Caco-2 (cell line): Measurements from ENCODE around the gene SELPLG. TPM values are rescaled to one million over a fixed set of nuclear protein-coding genes. Genes with fewer than 3 reads are reported as not detected.

ENCODE experiments used
- BruUV-seq: library from RNA; stranded (reverse); fragments of 400-500 nt; replicated peaks from 2 replicates; lab custom pipeline; 2021; lab: Mats Ljungman, UMichigan
- CTCF ChIA-PET: fragments of 300-600 bp; sonication (Branson Sonifier 250); formaldehyde crosslinking; loops from one replicate; lab custom pipeline; 2022; ENCODE audit warnings: antibody characterized with exemption; lab: Charles Lee
- POLR2A ChIA-PET: fragments of 300-600 bp; sonication (Branson Sonifier 250); formaldehyde crosslinking; loops from one replicate; lab custom pipeline; 2022; ENCODE audit warnings: antibody characterized with exemption; lab: Charles Lee
- DNase-seq, 2 experiments: peaks; one replicate each; pipeline versions ENCODE4 v3.0.0 to v3.0.0-alpha.2; 2020 to 2022
- H3K27me3 ChIP-seq: replicated peaks from 2 replicates; pipeline ENCODE4 v1.6.0; 2011; ENCODE audit warnings: low read length; ENCODE audit not compliant: control insufficient read depth, insufficient read depth
- H3K36me3 ChIP-seq: 2 replicates; pipeline ENCODE4 v1.5.1; 2011; ENCODE audit warnings: low read length; ENCODE audit not compliant: control insufficient read depth, insufficient read depth
- H3K4me1 ChIP-seq: fragments of 250-450 bp; sonication (Bioruptor Pico); 2 replicates; pipeline ENCODE4 v1.5.1; 2020; ENCODE audit warnings: mild to moderate bottlenecking
- H3K4me3 ChIP-seq: 2 replicates; pipeline ENCODE4 v1.5.1; 2011; ENCODE audit warnings: low read depth, mild to moderate bottlenecking, control low read depth, low read length
- H3K9me3 ChIP-seq: fragments of 250-450 bp; sonication (Bioruptor Pico); 2 replicates; pipeline ENCODE4 v1.5.1; 2020; ENCODE audit warnings: mild to moderate bottlenecking, moderate library complexity
- H3K27ac Mint-ChIP-seq: one replicate; pipeline ENCODE4 v1.8.0; 2022; ENCODE audit warnings: mixed read lengths; ENCODE audit not compliant: unreplicated experiment
- H3K27me3 Mint-ChIP-seq: one replicate; pipeline ENCODE4 v1.8.0; 2022; ENCODE audit warnings: mixed read lengths; ENCODE audit not compliant: insufficient read depth, unreplicated experiment
- H3K36me3 Mint-ChIP-seq: one replicate; pipeline ENCODE4 v1.8.0; 2022; ENCODE audit warnings: mild to moderate bottlenecking, mixed read lengths; ENCODE audit not compliant: insufficient read depth, unreplicated experiment
- H3K4me1 Mint-ChIP-seq: one replicate; pipeline ENCODE4 v1.8.0; 2022; ENCODE audit warnings: low read depth, mixed read lengths; ENCODE audit not compliant: unreplicated experiment
- H3K4me3 Mint-ChIP-seq: one replicate; pipeline ENCODE4 v1.8.0; 2022; ENCODE audit warnings: mild to moderate bottlenecking, moderate library complexity, mixed read lengths; ENCODE audit not compliant: unreplicated experiment
- H3K9me3 Mint-ChIP-seq: one replicate; pipeline ENCODE4 v1.8.0; 2022; ENCODE audit warnings: mixed read lengths; ENCODE audit not compliant: unreplicated experiment
- CTCF ChIP-seq, 2 experiments: fragments of 200-600 bp in 1 of 2; IDR thresholded peaks; 1 replicate in 1 of 2; 2 replicates in 1 of 2; pipeline versions ENCODE4 v1.5.1 to v1.8.0; 2011 to 2022; ENCODE audit warnings: antibody characterized with exemption in 1 of 2, control low read depth in 1 of 2, inconsistent platforms in 1 of 2, low read depth in 1 of 2, low read length in 1 of 2, mild to moderate bottlenecking in 1 of 2, moderate library complexity in 1 of 2; ENCODE audit not compliant: insufficient read depth in 1 of 2, severe bottlenecking in 1 of 2, unreplicated experiment in 1 of 2
- intact Hi-C: fragments of 100-400 bp; cut with micrococcal nuclease; formaldehyde crosslinking; loops from one replicate; pipeline ENCODE4 v1.10.0; 2022; ENCODE audit not compliant: unreplicated experiment
- total RNA-seq: library from RNA; stranded (reverse); gene quantifications from 2 replicates; pipeline ENCODE4 v1.2.3, GENCODE V29; 2022

Gene SELPLG
- total RNA-seq, 1 experiment from 2014 or later: 0.23 TPM

GRCh38 chr12:108604208-108604941 lies 29.3 kb downstream of the SELPLG start:
- H3K4me1 Mint-ChIP-seq: no peaks in the 10 kb centered on the region
- no peaks in the 10 kb centered on the region for H3K4me1 ChIP-seq
- no peaks in the 10 kb centered on the region for H3K27me3 ChIP-seq
- POLR2A ChIA-PET: no interaction called here
- H3K4me3 Mint-ChIP-seq: no peak overlapping the region
- H3K36me3 Mint-ChIP-seq: no peaks in the 10 kb centered on the region
- intact Hi-C loops: no loop called here
- H3K9me3 ChIP-seq: no peaks in the 10 kb centered on the region
- H3K4me3 ChIP-seq: no peak overlapping the region
- BruUV-seq: no TSS peak
- H3K36me3 ChIP-seq: no peaks in the 10 kb centered on the region
- CTCF ChIA-PET: no interaction called here
- no peak overlapping the region for H3K27ac Mint-ChIP-seq
- no peak for TF ChIP-seq CTCF (IDR thresholded peaks at IDR 0.05; ENCODE audit: insufficient read depth in 1 of 2, low read depth in 1 of 2, low read length in 1 of 2, severe bottlenecking in 1 of 2, unreplicated experiment in 1 of 2)
- peaks cover 6% of the 10 kb centered on the region for H3K27me3 Mint-ChIP-seq
- H3K9me3 Mint-ChIP-seq: no peaks in the 10 kb centered on the region
- DNase-seq: no peak

GRCh38 chr12:108603743-108604142 lies 30.0 kb downstream of the SELPLG start:
- no peak overlapping the region for H3K27ac Mint-ChIP-seq
- H3K4me1 Mint-ChIP-seq: no peaks in the 10 kb centered on the region
- no peak for DNase-seq
- H3K4me3 Mint-ChIP-seq: no peak overlapping the region
- no peaks in the 10 kb centered on the region for H3K36me3 Mint-ChIP-seq
- no TSS peak for BruUV-seq
- no peak for TF ChIP-seq CTCF (IDR thresholded peaks at IDR 0.05; ENCODE audit: insufficient read depth in 1 of 2, low read depth in 1 of 2, low read length in 1 of 2, severe bottlenecking in 1 of 2, unreplicated experiment in 1 of 2)
- ChIA-PET POLR2A (no interaction called here), CTCF (no interaction called here)
- H3K4me1 ChIP-seq: no peaks in the 10 kb centered on the region
- no peaks in the 10 kb centered on the region for H3K27me3 ChIP-seq
- no peaks in the 10 kb centered on the region for H3K9me3 ChIP-seq
- no peak overlapping the region for H3K4me3 ChIP-seq
- H3K9me3 Mint-ChIP-seq: no peaks in the 10 kb centered on the region
- H3K27me3 Mint-ChIP-seq: peaks cover 6% of the 10 kb centered on the region
- no peaks in the 10 kb centered on the region for H3K36me3 ChIP-seq
- intact Hi-C loops: no loop called here

- POLR2A ChIA-PET: no interaction called here
- no peak overlapping the region for H3K4me3 Mint-ChIP-seq
- no TSS peak for BruUV-seq
Observed at GRCh38 chr12:108602976-108603704, 30.6 kb downstream of the SELPLG start.

More at GRCh38 chr12:108602976-108603704, 30.6 kb downstream of the SELPLG start:
- Mint-ChIP-seq H3K4me1 (no peaks in the 10 kb centered on the region), H3K36me3 (no peaks in the 10 kb centered on the region), H3K27me3 (peaks cover 6% of the 10 kb centered on the region), H3K27ac (no peak overlapping the region), H3K9me3 (no peaks in the 10 kb centered on the region)
- intact Hi-C loops: no loop called here
- Histone ChIP-seq H3K36me3 (no peaks in the 10 kb centered on the region), H3K4me1 (no peaks in the 10 kb centered on the region), H3K9me3 (no peaks in the 10 kb centered on the region), H3K27me3 (no peaks in the 10 kb centered on the region), H3K4me3 (no peak overlapping the region)
- CTCF ChIA-PET: interaction anchor here (0.5 kb wide), 1 partner anchor 350 kb away, joined by 7 read pairs; no protein-coding TSS in a partner anchor
- TF ChIP-seq CTCF (IDR thresholded peaks at IDR 0.05; ENCODE audit: insufficient read depth in 1 of 2, low read depth in 1 of 2, low read length in 1 of 2, severe bottlenecking in 1 of 2, unreplicated experiment in 1 of 2): no peak
- DNase-seq: no peak
